PC-9 (cell line): ENCODE results near the gene NTF3.

ENCODE experiments used
- EZH2 ChIP-seq: fragments of 200-600 bp; sonication (generic); IDR thresholded peaks from 2 replicates; pipeline ENCODE4 v1.8.0; 2017; ENCODE audit warnings: antibody characterized with exemption, low read depth
- TF ChIP-seq, protein P1 (sequence below): fragments of 200-600 bp; sonication (generic); conservative IDR thresholded peaks from 2 replicates; pipeline ENCODE4 v1.6.1; 2017; ENCODE audit warnings: mixed run types, antibody characterized with exemption, mild to moderate bottlenecking, moderate library complexity

- TF ChIP-seq, protein P1, sequence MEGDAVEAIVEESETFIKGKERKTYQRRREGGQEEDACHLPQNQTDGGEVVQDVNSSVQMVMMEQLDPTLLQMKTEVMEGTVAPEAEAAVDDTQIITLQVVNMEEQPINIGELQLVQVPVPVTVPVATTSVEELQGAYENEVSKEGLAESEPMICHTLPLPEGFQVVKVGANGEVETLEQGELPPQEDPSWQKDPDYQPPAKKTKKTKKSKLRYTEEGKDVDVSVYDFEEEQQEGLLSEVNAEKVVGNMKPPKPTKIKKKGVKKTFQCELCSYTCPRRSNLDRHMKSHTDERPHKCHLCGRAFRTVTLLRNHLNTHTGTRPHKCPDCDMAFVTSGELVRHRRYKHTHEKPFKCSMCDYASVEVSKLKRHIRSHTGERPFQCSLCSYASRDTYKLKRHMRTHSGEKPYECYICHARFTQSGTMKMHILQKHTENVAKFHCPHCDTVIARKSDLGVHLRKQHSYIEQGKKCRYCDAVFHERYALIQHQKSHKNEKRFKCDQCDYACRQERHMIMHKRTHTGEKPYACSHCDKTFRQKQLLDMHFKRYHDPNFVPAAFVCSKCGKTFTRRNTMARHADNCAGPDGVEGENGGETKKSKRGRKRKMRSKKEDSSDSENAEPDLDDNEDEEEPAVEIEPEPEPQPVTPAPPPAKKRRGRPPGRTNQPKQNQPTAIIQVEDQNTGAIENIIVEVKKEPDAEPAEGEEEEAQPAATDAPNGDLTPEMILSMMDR = no peak
- no peak for TF ChIP-seq EZH2
These were observed 7.5 kb downstream of the NTF3 start for GRCh38 chr12:5439371-5439771.
